HepG2 (cell line): ENCODE measurements around the gene MEI1. TPM values are rescaled to one million over a fixed set of nuclear protein-coding genes. Genes with fewer than 3 reads are reported as not detected.

Experiments
- CHD2 ChIP-seq: IDR thresholded peaks from 2 replicates; pipeline ENCODE4 v1.6.1; 2011; ENCODE audit warnings: low read depth, low read length, improper control_type of control experiment
- GPN1 ChIP-seq: sonication (generic); formaldehyde crosslinking; IDR thresholded peaks from 2 replicates; pipeline ENCODE4 v1.5.1; 2020; ENCODE audit warnings: missing genetic modification reagents, borderline replicate concordance
- HIVEP1 ChIP-seq: sonication (generic); formaldehyde crosslinking; IDR thresholded peaks from 2 replicates; pipeline ENCODE4 v1.4.0; 2020; ENCODE audit warnings: mild to moderate bottlenecking, missing genetic modification reagents
- HMG20B ChIP-seq: conservative IDR thresholded peaks from 2 replicates; pipeline ENCODE4 v1.6.1; 2016; ENCODE audit warnings: missing genetic modification reagents, missing compliant biosample characterization
- HOXD1 ChIP-seq: sonication (generic); formaldehyde crosslinking; IDR thresholded peaks from 2 replicates; pipeline ENCODE4 v1.5.0; 2020; ENCODE audit warnings: missing genetic modification reagents
- ISL2 ChIP-seq: sonication (generic); formaldehyde crosslinking; IDR thresholded peaks from 2 replicates; pipeline ENCODE4 v1.5.0; 2020; ENCODE audit warnings: missing genetic modification reagents
- JUND ChIP-seq: sonication (generic); formaldehyde crosslinking; IDR thresholded peaks from 2 replicates; pipeline ENCODE4 v1.8.0; 2022; ENCODE audit warnings: mild to moderate bottlenecking, missing genetic modification reagents
- MAZ ChIP-seq, 2 experiments: sonication (generic) in 1 of 2; formaldehyde crosslinking in 1 of 2; IDR thresholded peaks; 2 replicates each; pipeline versions ENCODE4 v1.5.0 to v1.6.1; 2012 to 2020; ENCODE audit warnings: low read depth in 2 of 2, mild to moderate bottlenecking in 2 of 2, borderline replicate concordance in 1 of 2, improper control_type of control experiment in 1 of 2, low read length in 1 of 2, missing genetic modification reagents in 1 of 2, moderate library complexity in 1 of 2
- MYPOP ChIP-seq: sonication (generic); formaldehyde crosslinking; IDR thresholded peaks from 2 replicates; pipeline ENCODE4 v1.8.1; 2023; ENCODE audit warnings: mild to moderate bottlenecking, moderate library complexity, missing genetic modification reagents
- NAIF1 ChIP-seq: sonication (generic); formaldehyde crosslinking; IDR thresholded peaks from 2 replicates; pipeline ENCODE4 v1.5.0; 2020; ENCODE audit warnings: mild to moderate bottlenecking, missing genetic modification reagents, borderline replicate concordance
- RAD21 ChIP-seq: fragments of 450-650 bp; formaldehyde crosslinking; IDR thresholded peaks from 2 replicates; pipeline ENCODE4 v1.5.0; 2020; ENCODE audit warnings: mild to moderate bottlenecking
- RCOR2 ChIP-seq: IDR thresholded peaks from 2 replicates; pipeline ENCODE4 v1.6.1; 2016; ENCODE audit warnings: missing biosample characterization, missing genetic modification reagents
- SAFB2 ChIP-seq: sonication (generic); formaldehyde crosslinking; IDR thresholded peaks from 2 replicates; pipeline ENCODE4 v1.5.1; 2020; ENCODE audit warnings: missing genetic modification reagents, low read depth, mild to moderate bottlenecking, borderline replicate concordance
- TAF1 ChIP-seq: sonication (generic); formaldehyde crosslinking; IDR thresholded peaks from 2 replicates; pipeline ENCODE4 v1.4.0; 2020; ENCODE audit warnings: missing genetic modification reagents
- TIGD3 ChIP-seq: sonication (generic); formaldehyde crosslinking; IDR thresholded peaks from 2 replicates; pipeline ENCODE4 v1.5.1; 2020; ENCODE audit warnings: mild to moderate bottlenecking, missing genetic modification reagents, borderline replicate concordance
- ZNF264 ChIP-seq: sonication (generic); formaldehyde crosslinking; IDR thresholded peaks from 2 replicates; pipeline ENCODE4 v1.4.0; 2020; ENCODE audit warnings: missing genetic modification reagents
- ZNF317 ChIP-seq: sonication (generic); formaldehyde crosslinking; IDR thresholded peaks from 2 replicates; pipeline ENCODE4 v1.5.0; 2020; ENCODE audit warnings: mild to moderate bottlenecking, missing genetic modification reagents
- ZNF333 ChIP-seq: sonication (generic); formaldehyde crosslinking; IDR thresholded peaks from 2 replicates; pipeline ENCODE4 v1.4.0; 2020; ENCODE audit warnings: mild to moderate bottlenecking, missing genetic modification reagents, borderline replicate concordance
- ZNF432 ChIP-seq: sonication (generic); formaldehyde crosslinking; IDR thresholded peaks from 2 replicates; pipeline ENCODE4 v1.5.0; 2020; ENCODE audit warnings: missing genetic modification reagents, mild to moderate bottlenecking, borderline replicate concordance
- ZNF710 ChIP-seq: sonication (generic); formaldehyde crosslinking; IDR thresholded peaks from 2 replicates; pipeline ENCODE4 v1.5.0; 2020; ENCODE audit warnings: mild to moderate bottlenecking, missing genetic modification reagents, borderline replicate concordance
- polyA plus RNA-seq, 8 experiments: library from polyadenylated mRNA; depleted of rRNA in 3 of 8; stranded (reverse) in 7 of 8; unstranded in 1 of 8; fragments of >200 nt; fragmentation: Illumina TruSeq in 4 of 8; extraction: Trizol in 4 of 8; gene quantifications; 2 replicates each; pipeline versions ENCODE4 v1.2.1 to v1.2.3, GENCODE V29; 2011 to 2016; ENCODE audit warnings: low read depth in 4 of 8, missing spikeins in 1 of 8, mixed read lengths in 1 of 8; ENCODE audit not compliant: insufficient read depth in 1 of 8
- total RNA-seq, 5 experiments: library from RNA; depleted of rRNA; stranded (reverse); fragments of >200 nt; fragmentation: Illumina TruSeq; extraction: Trizol; gene quantifications; 2 replicates each; pipeline ENCODE4 v1.2.3, GENCODE V29; 2016; ENCODE audit warnings: low read depth in 1 of 5
- TF ChIP-seq, protein P1 (sequence below): sonication (generic); formaldehyde crosslinking; IDR thresholded peaks from 2 replicates; pipeline ENCODE4 v1.4.0; 2020; ENCODE audit warnings: missing genetic modification reagents

MEI1 gene
- total and polyA plus RNA-seq, 2 of the 13 experiments (the other 11 are each of a cell fraction or from before 2014, with no cell fraction given) = 0.75 to 1.9 TPM

- TF ChIP-seq MYPOP (no peak), SAFB2 (no peak), JUND (CRISPR knock-in tag) (no peak), RAD21 (no peak), TIGD3 (CRISPR knock-in tag) (no peak), ISL2 (CRISPR knock-in tag) (peak; percentile 41; the same call in 1 of the 2 replicates), HMG20B (CRISPR knock-in tag) (no peak), MAZ (IDR thresholded peaks at IDR 0.05; ENCODE audit: borderline replicate concordance, low read depth, low read length) (no peak), MAZ (CRISPR knock-in tag; IDR thresholded peaks at IDR 0.05; ENCODE audit: low read depth) (peak; percentile 46), TAF1 (CRISPR knock-in tag) (peak; percentile 82), CHD2 (no peak), ZNF264 (peak; percentile 71; the same call in 1 of the 2 replicates), HIVEP1 (CRISPR knock-in tag) (no peak), HOXD1 (CRISPR knock-in tag) (0 out of 2 replicates have a peak, but pooled peaks have one; percentile 56), NAIF1 (0 out of 2 replicates have a peak, but pooled peaks have one; percentile 73), ZNF317 (no peak), GPN1 (CRISPR knock-in tag) (no peak), RCOR2 (CRISPR knock-in tag) (no peak), ZNF710 (CRISPR knock-in tag) (no peak), ZNF333 (CRISPR knock-in tag) (no peak), ZNF432 (CRISPR knock-in tag) (no peak)
- TF ChIP-seq, protein P1, sequence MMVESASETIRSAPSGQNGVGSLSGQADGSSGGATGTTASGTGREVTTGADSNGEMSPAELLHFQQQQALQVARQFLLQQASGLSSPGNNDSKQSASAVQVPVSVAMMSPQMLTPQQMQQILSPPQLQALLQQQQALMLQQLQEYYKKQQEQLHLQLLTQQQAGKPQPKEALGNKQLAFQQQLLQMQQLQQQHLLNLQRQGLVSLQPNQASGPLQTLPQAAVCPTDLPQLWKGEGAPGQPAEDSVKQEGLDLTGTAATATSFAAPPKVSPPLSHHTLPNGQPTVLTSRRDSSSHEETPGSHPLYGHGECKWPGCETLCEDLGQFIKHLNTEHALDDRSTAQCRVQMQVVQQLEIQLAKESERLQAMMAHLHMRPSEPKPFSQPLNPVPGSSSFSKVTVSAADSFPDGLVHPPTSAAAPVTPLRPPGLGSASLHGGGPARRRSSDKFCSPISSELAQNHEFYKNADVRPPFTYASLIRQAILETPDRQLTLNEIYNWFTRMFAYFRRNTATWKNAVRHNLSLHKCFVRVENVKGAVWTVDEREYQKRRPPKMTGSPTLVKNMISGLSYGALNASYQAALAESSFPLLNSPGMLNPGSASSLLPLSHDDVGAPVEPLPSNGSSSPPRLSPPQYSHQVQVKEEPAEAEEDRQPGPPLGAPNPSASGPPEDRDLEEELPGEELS (CRISPR knock-in tag) = peak; percentile 51; the same call in 1 of the 2 replicates
Measured at GRCh38 chr22:41682033-41682807, 17.1 kb upstream of the MEI1 start (continued).
